AG04449 (cell line): ENCODE results near the gene JMJD1C.

Experiments
- CTCF ChIA-PET: fragments of 350-600 bp; formaldehyde crosslinking; extraction: SDS; loops from one replicate; lab custom pipeline; 2021; ENCODE audit warnings: antibody characterized with exemption; lab: Yijun Ruan, JAX
- POLR2A ChIA-PET: fragments of 400-600, 350-600 bp; formaldehyde crosslinking; extraction: SDS; loops from one replicate; lab custom pipeline; 2020; ENCODE audit warnings: antibody characterized with exemption, inconsistent platforms; lab: Yijun Ruan, JAX
- DNase-seq: peaks from one replicate; pipeline ENCODE4 v3.0.0-alpha.2; 2010; ENCODE audit warnings: low read depth, low spot score
- H3K4me3 ChIP-seq: 2 replicates; pipeline ENCODE4 v1.5.1; 2011; ENCODE audit warnings: low read depth, mild to moderate bottlenecking, control low read depth, low read length
- TF ChIP-seq, protein P1 (sequence below): IDR thresholded peaks from one replicate; pipeline ENCODE4 v1.5.1; 2011; ENCODE audit warnings: mild to moderate bottlenecking, moderate library complexity, low read length, control low read depth, inconsistent platforms; ENCODE audit not compliant: insufficient read depth; ENCODE audit errors: missing control alignments

The JMJD1C gene

DNA sequence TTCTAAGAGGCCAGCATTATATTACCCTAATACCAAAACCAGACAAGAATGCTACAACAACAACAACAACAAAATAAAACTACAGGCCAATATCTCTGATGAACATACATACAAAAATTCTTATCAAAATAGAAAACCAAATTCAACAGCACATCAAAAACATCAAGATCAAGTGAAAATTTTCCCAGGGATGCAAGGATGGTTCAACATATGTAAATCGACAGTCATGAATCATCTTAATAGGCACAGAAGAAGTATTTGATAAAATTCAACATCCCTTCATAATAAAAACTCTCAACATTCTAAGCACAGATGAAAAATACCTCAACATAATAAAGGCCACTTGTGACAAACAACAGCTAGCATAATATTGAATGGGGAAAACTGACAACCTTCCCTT lies 75.3 kb downstream of the JMJD1C start:
- ChIA-PET CTCF (no interaction called here), POLR2A (no interaction called here)
- no peak overlapping the region for H3K4me3 ChIP-seq
- TF ChIP-seq, protein P1, sequence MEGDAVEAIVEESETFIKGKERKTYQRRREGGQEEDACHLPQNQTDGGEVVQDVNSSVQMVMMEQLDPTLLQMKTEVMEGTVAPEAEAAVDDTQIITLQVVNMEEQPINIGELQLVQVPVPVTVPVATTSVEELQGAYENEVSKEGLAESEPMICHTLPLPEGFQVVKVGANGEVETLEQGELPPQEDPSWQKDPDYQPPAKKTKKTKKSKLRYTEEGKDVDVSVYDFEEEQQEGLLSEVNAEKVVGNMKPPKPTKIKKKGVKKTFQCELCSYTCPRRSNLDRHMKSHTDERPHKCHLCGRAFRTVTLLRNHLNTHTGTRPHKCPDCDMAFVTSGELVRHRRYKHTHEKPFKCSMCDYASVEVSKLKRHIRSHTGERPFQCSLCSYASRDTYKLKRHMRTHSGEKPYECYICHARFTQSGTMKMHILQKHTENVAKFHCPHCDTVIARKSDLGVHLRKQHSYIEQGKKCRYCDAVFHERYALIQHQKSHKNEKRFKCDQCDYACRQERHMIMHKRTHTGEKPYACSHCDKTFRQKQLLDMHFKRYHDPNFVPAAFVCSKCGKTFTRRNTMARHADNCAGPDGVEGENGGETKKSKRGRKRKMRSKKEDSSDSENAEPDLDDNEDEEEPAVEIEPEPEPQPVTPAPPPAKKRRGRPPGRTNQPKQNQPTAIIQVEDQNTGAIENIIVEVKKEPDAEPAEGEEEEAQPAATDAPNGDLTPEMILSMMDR, result no peak
- no peak for DNase-seq

DNA sequence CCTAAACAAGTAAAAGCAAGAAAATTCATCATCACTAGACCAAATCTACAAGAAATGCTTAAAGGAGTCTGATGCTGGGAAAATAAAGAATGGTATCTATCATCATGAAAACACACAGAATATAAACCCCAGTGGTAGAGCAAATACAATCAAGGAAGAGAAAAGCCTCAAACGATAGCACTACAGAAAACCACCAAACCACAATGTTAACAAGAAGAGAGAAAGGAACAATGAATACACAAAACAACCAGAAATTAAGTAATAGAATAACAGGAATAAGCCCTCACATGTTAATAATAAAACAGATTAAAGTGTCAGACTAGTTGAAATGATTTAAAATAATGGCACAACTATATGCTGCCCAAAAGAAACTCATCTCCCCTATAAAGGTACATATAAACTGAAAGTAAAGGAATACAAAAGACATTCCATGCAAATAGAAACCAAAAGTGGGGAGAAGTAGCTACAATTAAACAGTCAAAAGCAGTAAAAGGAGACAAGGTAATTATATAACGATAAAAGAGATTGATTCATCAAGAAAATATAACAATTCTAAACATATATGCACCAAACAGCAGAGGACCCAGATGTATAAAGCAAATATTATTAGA lies 77.3 kb downstream of the JMJD1C start:
- POLR2A ChIA-PET, result no interaction called here
- TF ChIP-seq, protein P1, result no peak
- no peak overlapping the region for H3K4me3 ChIP-seq
- CTCF ChIA-PET, result no interaction called here
- DNase-seq, result no peak

DNA sequence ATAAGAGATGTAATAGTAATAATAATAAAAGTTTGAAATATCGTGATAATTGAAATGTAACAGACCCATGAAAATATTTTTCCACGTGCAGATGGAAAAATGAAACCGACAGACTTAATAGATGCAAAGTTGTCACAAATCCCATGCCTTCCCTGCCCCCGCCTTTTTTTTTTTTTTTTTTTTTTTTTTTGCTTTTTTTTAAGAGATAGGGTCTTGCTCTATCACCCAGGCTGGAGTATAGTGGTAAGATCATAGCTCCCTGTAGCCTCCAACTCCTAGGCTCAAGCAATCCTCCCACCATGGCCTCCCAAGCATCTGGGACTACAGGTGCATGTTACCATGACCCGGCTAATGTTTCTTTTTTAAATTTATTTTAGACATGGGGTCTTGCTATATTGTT lies 80.5 kb downstream of the JMJD1C start:
- TF ChIP-seq, protein P1, result no peak
- CTCF ChIA-PET, result no interaction called here
- POLR2A ChIA-PET, result no interaction called here
- no peak overlapping the region for H3K4me3 ChIP-seq
- no peak for DNase-seq

DNA sequence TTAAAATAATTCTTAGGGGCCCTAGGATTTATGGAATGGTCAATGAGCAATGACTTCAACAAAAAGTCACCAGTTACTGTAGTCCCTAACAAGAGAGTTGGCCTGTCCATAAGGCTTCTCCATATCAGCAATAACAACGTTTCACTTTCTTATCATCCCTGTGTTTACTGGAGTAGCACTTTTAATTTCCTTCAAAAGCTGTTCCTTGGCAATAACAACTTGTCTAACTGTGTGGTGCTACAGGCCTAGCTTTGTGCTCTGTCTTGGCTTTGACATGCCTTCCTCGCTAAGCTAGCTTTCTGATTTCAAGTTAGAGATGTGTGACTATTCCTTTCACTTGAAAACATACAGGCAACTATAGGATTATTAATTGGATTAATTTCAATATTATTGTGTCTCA lies 81.1 kb downstream of the JMJD1C start:
- DNase-seq, result no peak
- no peak overlapping the region for H3K4me3 ChIP-seq
- TF ChIP-seq, protein P1, result no peak
- ChIA-PET CTCF (no interaction called here), POLR2A (no interaction called here)

DNA sequence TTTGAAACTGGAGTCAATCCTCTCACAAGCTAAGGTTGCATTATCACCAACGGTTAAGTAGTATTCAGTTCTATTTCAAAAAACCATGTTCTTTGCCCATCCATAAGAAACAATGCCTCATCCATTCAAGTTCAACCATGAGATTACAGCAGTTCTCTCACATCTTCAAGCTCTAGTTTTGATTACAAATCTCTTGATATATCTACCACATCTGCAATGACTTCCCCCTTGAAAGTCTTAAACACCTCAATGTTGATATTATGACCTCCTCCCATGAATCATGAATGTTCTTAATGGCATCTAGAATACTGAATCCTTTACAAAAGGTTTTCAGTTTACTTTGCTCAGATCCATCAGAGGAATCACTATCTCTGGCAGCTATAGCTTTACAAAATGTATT lies 81.8 kb downstream of the JMJD1C start:
- TF ChIP-seq, protein P1, result no peak
- ChIA-PET POLR2A (no interaction called here), CTCF (no interaction called here)
- DNase-seq, result no peak
- no peak overlapping the region for H3K4me3 ChIP-seq

DNA sequence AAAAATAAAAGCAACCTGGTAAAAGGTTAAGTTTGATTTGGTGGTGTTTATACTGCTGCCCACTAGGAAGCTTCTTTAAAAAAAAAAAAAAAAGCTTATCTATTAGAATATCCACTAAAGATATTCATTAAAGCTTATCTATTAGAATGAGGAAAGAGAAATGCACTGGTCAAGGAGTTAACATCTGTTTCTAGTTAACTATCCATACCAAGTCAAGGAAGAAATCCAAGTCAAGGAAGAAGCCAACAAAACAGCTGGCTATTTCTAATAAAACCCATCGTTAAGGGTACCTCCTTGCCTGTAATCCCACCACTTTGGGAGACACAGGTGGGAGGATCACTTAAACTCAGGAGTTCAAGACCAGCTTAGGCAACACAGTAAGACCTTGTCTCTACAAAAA lies 82.6 kb downstream of the JMJD1C start:
- no peak for DNase-seq
- CTCF ChIA-PET, result interaction anchor here (1.9 kb wide), 1 partner anchor 166 kb away, joined by 6 read pairs; no protein-coding TSS in a partner anchor
- H3K4me3 ChIP-seq, result no peak overlapping the region
- TF ChIP-seq, protein P1, result no peak
- POLR2A ChIA-PET, result no interaction called here
